Measurements from ENCODE around the gene INSYN1. TPM values are rescaled to one million over a fixed set of nuclear protein-coding genes. Genes with fewer than 3 reads are reported as not detected.

Gene INSYN1
- total and polyA plus RNA-seq, 10 of the 15 experiments (the other 5 are each of a cell fraction or from before 2014, with no cell fraction given): not detected

- no peak overlapping the region for H2AFZ ChIP-seq (ENCODE audit: control insufficient read depth, low read depth, low read length)
- FAIRE-seq: no peak
- H4K20me1 ChIP-seq (ENCODE audit: control insufficient read depth, insufficient read depth): no peaks in the 10 kb centered on the region
- no peak for TF ChIP-seq NR2F1 (conservative IDR thresholded peaks at IDR 0.05)
- no peak for TF ChIP-seq NR2C2 (IDR thresholded peaks at IDR 0.05; ENCODE audit: borderline replicate concordance, control insufficient read depth, insufficient read length, low read depth)
- no peak for TF ChIP-seq CHD2 (IDR thresholded peaks at IDR 0.05; ENCODE audit: borderline replicate concordance, low read depth, low read length)
- no peak for TF ChIP-seq JUNB (IDR thresholded peaks at IDR 0.05)
- no peak for TF ChIP-seq POLR2AphosphoS5 (IDR thresholded peaks at IDR 0.05; ENCODE audit: low read length)
- RAD21 ChIA-PET (ENCODE audit: unreplicated experiment): no interaction called here
- H3K27ac ChIP-seq (ENCODE audit: control insufficient read depth, insufficient read depth): no peak overlapping the region
- H3K9ac ChIP-seq (ENCODE audit: control insufficient read depth, insufficient read depth, low read length): no peak overlapping the region
- no peaks in the 10 kb centered on the region for H3K9me3 ChIP-seq (replicated peaks; ENCODE audit: control insufficient read depth, insufficient read depth, low read length)
- H3K79me2 ChIP-seq (ENCODE audit: control insufficient read depth, insufficient read depth, low read length): no peaks in the 10 kb centered on the region
- DNase-seq (ENCODE audit: low read depth, low spot score): no peak
- in situ Hi-C loops (cut with MboI) (no loop called here), intact Hi-C loops (cut with micrococcal nuclease; ENCODE audit: unreplicated experiment) (no loop called here)
- H3K4me1 ChIP-seq (ENCODE audit: control insufficient read depth, insufficient read depth, low read length): no peaks in the 10 kb centered on the region
- WGBS (ENCODE audit: insufficient coverage, insufficient replicate concordance, low lambda C conversion rate, missing lambda C conversion rate): 16% methylated on average over 64 of the region's 79 CpGs
- POLR2A ChIA-PET: no interaction called here
- SMC1A ChIA-PET (ENCODE audit: uncharacterized antibody, unreplicated experiment): no interaction called here
- H3K27me3 ChIP-seq (replicated peaks in 1 of 2; ENCODE audit: control insufficient read depth in 2 of 2, insufficient read depth in 2 of 2, low read length in 1 of 2): peaks cover 0 to 6% of the 10 kb centered on the region in 2 experiments; a peak in 2 of 4 replicates
- no peak overlapping the region for H3K4me2 ChIP-seq (ENCODE audit: control insufficient read depth, insufficient read depth)
- CTCF ChIA-PET: no interaction called here
- no TSS peak for BruUV-seq (replicated peaks)
- H3K36me3 ChIP-seq (ENCODE audit: control insufficient read depth in 2 of 2, insufficient read depth in 2 of 2, low read length in 1 of 2): no peaks in the 10 kb centered on the region
- no peak for ATAC-seq
- no peak overlapping the region for H3K4me3 ChIP-seq
Measured at GRCh38 chr15:73751899-73752805, 999 bp downstream of the INSYN1 start.

- no peak for ATAC-seq
- H3K4me1 ChIP-seq (ENCODE audit: control insufficient read depth, insufficient read depth, low read length): no peaks in the 10 kb centered on the region
- no peak overlapping the region for H3K27ac ChIP-seq (ENCODE audit: control insufficient read depth, insufficient read depth)
- DNase-seq (ENCODE audit: low read depth, low spot score): no peak
- intact Hi-C loops (cut with micrococcal nuclease; ENCODE audit: unreplicated experiment): no loop called here
- no peaks in the 10 kb centered on the region for H3K79me2 ChIP-seq (ENCODE audit: control insufficient read depth, insufficient read depth, low read length)
- H3K9me3 ChIP-seq (replicated peaks; ENCODE audit: control insufficient read depth, insufficient read depth, low read length): no peaks in the 10 kb centered on the region
- H2AFZ ChIP-seq (ENCODE audit: control insufficient read depth, low read depth, low read length): no peak overlapping the region
- in situ Hi-C loops (cut with MboI): no loop called here
- no peak for TF ChIP-seq LARP7 (IDR thresholded peaks at IDR 0.05)
- no peak for TF ChIP-seq ZNF207 (IDR thresholded peaks at IDR 0.05; ENCODE audit: borderline replicate concordance)
- no peak for TF ChIP-seq TBL1XR1 (IDR thresholded peaks at IDR 0.05; ENCODE audit: low read depth, low read length)
- TF ChIP-seq TCF12 (IDR thresholded peaks at IDR 0.05; ENCODE audit: low read depth, low read length): no peak
- TF ChIP-seq TARDBP (IDR thresholded peaks at IDR 0.05; ENCODE audit: borderline replicate concordance): no peak
- TF ChIP-seq MTA3 (IDR thresholded peaks at IDR 0.05; ENCODE audit: borderline replicate concordance, low read length): no peak
- TF ChIP-seq SP1 (IDR thresholded peaks at IDR 0.05; ENCODE audit: low read depth, low read length): no peak
- no peak for TF ChIP-seq EZH2 (IDR thresholded peaks at IDR 0.05; ENCODE audit: borderline replicate concordance, control insufficient read depth, low read depth, low read length)
- no peak for TF ChIP-seq FOXK2 (IDR thresholded peaks at IDR 0.05)
- no peak for TF ChIP-seq ASH2L (IDR thresholded peaks at IDR 0.05; ENCODE audit: borderline replicate concordance, low read depth)
- no peak for TF ChIP-seq KLF5 (IDR thresholded peaks at IDR 0.05; ENCODE audit: partially characterized antibody)
- TF ChIP-seq E2F8 (IDR thresholded peaks at IDR 0.05; ENCODE audit: low read depth, partially characterized antibody): no peak
- H3K36me3 ChIP-seq (ENCODE audit: control insufficient read depth in 2 of 2, insufficient read depth in 2 of 2, low read length in 1 of 2): no peaks in the 10 kb centered on the region
- FAIRE-seq: no peak
- 26% methylated on average over 9 of the region's 9 CpGs for WGBS (ENCODE audit: insufficient coverage, insufficient replicate concordance, low lambda C conversion rate, missing lambda C conversion rate)
- SMC1A ChIA-PET (ENCODE audit: uncharacterized antibody, unreplicated experiment): no interaction called here
- CTCF ChIA-PET: no interaction called here
- no peak overlapping the region for H3K9ac ChIP-seq (ENCODE audit: control insufficient read depth, insufficient read depth, low read length)
- no peak overlapping the region for H3K4me3 ChIP-seq
- BruUV-seq (replicated peaks): no TSS peak
- no peaks in the 10 kb centered on the region for H4K20me1 ChIP-seq (ENCODE audit: control insufficient read depth, insufficient read depth)
- no peak overlapping the region for H3K4me2 ChIP-seq (ENCODE audit: control insufficient read depth, insufficient read depth)
- H3K27me3 ChIP-seq (replicated peaks in 1 of 2; ENCODE audit: control insufficient read depth in 2 of 2, insufficient read depth in 2 of 2, low read length in 1 of 2): peaks cover 0 to 6% of the 10 kb centered on the region in 2 experiments; a peak in 3 of 4 replicates
- RAD21 ChIA-PET (ENCODE audit: unreplicated experiment): no interaction called here
- POLR2A ChIA-PET: no interaction called here
Measured at GRCh38 chr15:73751511-73751898, 1.6 kb downstream of the INSYN1 start.

All from GM12878 (cell line).